ENCODE measurements around the gene SCYL2.

DNA sequence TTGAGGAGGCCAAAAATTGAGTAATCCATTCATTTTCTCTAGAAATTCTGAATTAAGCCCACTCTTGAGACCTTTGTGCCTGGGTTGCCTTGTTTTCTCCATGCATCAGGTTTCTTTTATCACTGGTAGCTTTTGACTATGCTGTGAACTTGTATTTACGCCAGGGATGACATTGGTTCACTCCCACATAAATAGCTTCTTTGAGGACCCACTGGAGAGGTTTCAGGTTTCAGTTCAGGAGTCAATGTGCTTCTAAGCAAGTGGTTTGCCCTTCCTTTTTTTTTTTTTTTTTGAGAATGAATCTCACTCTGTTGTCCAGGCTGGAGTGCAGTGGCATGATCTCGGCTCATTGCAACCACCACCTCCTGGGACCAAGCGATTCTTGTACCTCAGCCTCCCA lies 79.7 kb downstream of the SCYL2 start:
- TF ChIP-seq, protein P1, sequence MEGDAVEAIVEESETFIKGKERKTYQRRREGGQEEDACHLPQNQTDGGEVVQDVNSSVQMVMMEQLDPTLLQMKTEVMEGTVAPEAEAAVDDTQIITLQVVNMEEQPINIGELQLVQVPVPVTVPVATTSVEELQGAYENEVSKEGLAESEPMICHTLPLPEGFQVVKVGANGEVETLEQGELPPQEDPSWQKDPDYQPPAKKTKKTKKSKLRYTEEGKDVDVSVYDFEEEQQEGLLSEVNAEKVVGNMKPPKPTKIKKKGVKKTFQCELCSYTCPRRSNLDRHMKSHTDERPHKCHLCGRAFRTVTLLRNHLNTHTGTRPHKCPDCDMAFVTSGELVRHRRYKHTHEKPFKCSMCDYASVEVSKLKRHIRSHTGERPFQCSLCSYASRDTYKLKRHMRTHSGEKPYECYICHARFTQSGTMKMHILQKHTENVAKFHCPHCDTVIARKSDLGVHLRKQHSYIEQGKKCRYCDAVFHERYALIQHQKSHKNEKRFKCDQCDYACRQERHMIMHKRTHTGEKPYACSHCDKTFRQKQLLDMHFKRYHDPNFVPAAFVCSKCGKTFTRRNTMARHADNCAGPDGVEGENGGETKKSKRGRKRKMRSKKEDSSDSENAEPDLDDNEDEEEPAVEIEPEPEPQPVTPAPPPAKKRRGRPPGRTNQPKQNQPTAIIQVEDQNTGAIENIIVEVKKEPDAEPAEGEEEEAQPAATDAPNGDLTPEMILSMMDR (IDR thresholded peaks at IDR 0.05) = no peak
- TF ChIP-seq POLR2A (IDR thresholded peaks at IDR 0.05) = no peak

Data from adrenal gland (tissue), 5 donors.